SH-SY5Y (cell line): Measurements from ENCODE around the gene IL17C.

Source experiments
- GATA2 ChIP-seq: IDR thresholded peaks from 2 replicates; pipeline ENCODE4 v1.6.1; 2011; ENCODE audit warnings: mild to moderate bottlenecking, low read depth, low read length
- GATA3 ChIP-seq: IDR thresholded peaks from 2 replicates; pipeline ENCODE4 v1.6.1; 2011; ENCODE audit warnings: low read depth, mild to moderate bottlenecking, low read length, moderate library complexity

GRCh38 chr16:88651989-88652761, 13.8 kb downstream of the IL17C start:
- TF ChIP-seq GATA3 (no peak), GATA2 (no peak)
